ENCODE results near the gene UBQLN3. TPM values are rescaled to one million over a fixed set of nuclear protein-coding genes. Genes with fewer than 3 reads are reported as not detected.

Gene UBQLN3
- total RNA-seq, 1 experiment from 2014 or later, result not detected

GRCh38 chr11:5541427-5541826 lies 31.7 kb upstream of the UBQLN3 start:
- H3K79me2 ChIP-seq (ENCODE audit: insufficient read depth, low read length), result no peaks in the 10 kb centered on the region
- no peak overlapping the region for H3K4me2 ChIP-seq (ENCODE audit: low read length)
- no peak overlapping the region for H3K4me3 ChIP-seq (replicated peaks in 1 of 2; ENCODE audit: low read depth in 1 of 2, low read length in 2 of 2)
- BruUV-seq (replicated peaks), result no TSS peak
- 0 out of 2 replicates have a peak, but pooled peaks cover 2% of the 10 kb centered on the region for H3K27me3 ChIP-seq (ENCODE audit: insufficient read depth, low read length)
- H2AFZ ChIP-seq (ENCODE audit: low read depth, low read length, poor library complexity, severe bottlenecking), result no peak overlapping the region
- no peaks in the 10 kb centered on the region for H4K20me1 ChIP-seq (ENCODE audit: insufficient read depth)
- ChIA-PET POLR2A (no interaction called here), RAD21 (ENCODE audit: low non-redundant PET in 1 of 2, low total read pairs in 2 of 2, uncharacterized antibody in 2 of 2, unreplicated experiment in 2 of 2) (no interaction called here), CTCF (no interaction called here)
- intact Hi-C loops (cut with micrococcal nuclease), result no loop called here
- TF ChIP-seq SRF (IDR thresholded peaks at IDR 0.05; ENCODE audit: low read depth), result no peak
- no peak for TF ChIP-seq ZFX (IDR thresholded peaks at IDR 0.05)
- no peak for TF ChIP-seq CTCF (IDR thresholded peaks at IDR 0.05 in 2 of 3, conservative IDR thresholded peaks at IDR 0.05 in 1 of 3; ENCODE audit: borderline replicate concordance in 1 of 3, insufficient read depth in 1 of 3, low read depth in 2 of 3, low read length in 2 of 3)
- TF ChIP-seq POLR2A (IDR thresholded peaks at IDR 0.05; ENCODE audit: borderline replicate concordance, extremely low read depth, insufficient read depth, insufficient read length), result no peak
- TF ChIP-seq EZH2phosphoT487 (IDR thresholded peaks at IDR 0.05; ENCODE audit: borderline replicate concordance), result no peak
- TF ChIP-seq FOSL1 (IDR thresholded peaks at IDR 0.05; ENCODE audit: low read depth), result no peak
- no peak for TF ChIP-seq YY1 (IDR thresholded peaks at IDR 0.05; ENCODE audit: extremely low read depth, insufficient replicate concordance, low read depth, low read length)
- TF ChIP-seq TCF7L2 (IDR thresholded peaks at IDR 0.05; ENCODE audit: borderline replicate concordance, extremely low read depth, insufficient read depth, insufficient read length), result no peak
- TF ChIP-seq POLR2AphosphoS5 (IDR thresholded peaks at IDR 0.05; ENCODE audit: low read depth, low read length), result no peak
- no peak for TF ChIP-seq ATF3 (IDR thresholded peaks at IDR 0.05)
- TF ChIP-seq ZBTB33 (IDR thresholded peaks at IDR 0.05; ENCODE audit: extremely low read depth, insufficient replicate concordance, low read length), result no peak
- TF ChIP-seq SIN3A (IDR thresholded peaks at IDR 0.05; ENCODE audit: low read depth), result no peak
- TF ChIP-seq REST (IDR thresholded peaks at IDR 0.05; ENCODE audit: low read depth), result no peak
- TF ChIP-seq CBX3 (IDR thresholded peaks at IDR 0.05; ENCODE audit: low read depth), result no peak
- no peak for TF ChIP-seq MAX (IDR thresholded peaks at IDR 0.05)
- no peak for TF ChIP-seq RAD21 (IDR thresholded peaks at IDR 0.05; ENCODE audit: low read depth)
- no peak for TF ChIP-seq SP1 (IDR thresholded peaks at IDR 0.05; ENCODE audit: low read depth)
- DNase-seq (ENCODE audit: low read depth, low spot score) (no peak), ATAC-seq (no peak)
- no peak overlapping the region for H3K27ac ChIP-seq (ENCODE audit: low read depth, low read length)
- H3K9ac ChIP-seq (ENCODE audit: low read length), result no peak overlapping the region
- no peaks in the 10 kb centered on the region for H3K4me1 ChIP-seq (ENCODE audit: control insufficient read depth in 1 of 2, insufficient read depth in 2 of 2, low read length in 2 of 2)
- H3K9me2 ChIP-seq (ENCODE audit: insufficient read depth), result no peaks in the 10 kb centered on the region
- no peaks in the 10 kb centered on the region for H3K9me3 ChIP-seq (ENCODE audit: control insufficient read depth in 1 of 2, insufficient read depth in 1 of 2, low read depth in 1 of 2, low read length in 2 of 2)
- H3K36me3 ChIP-seq (ENCODE audit: control insufficient read depth in 1 of 2, insufficient read depth in 2 of 2, low read length in 2 of 2), result no peaks in the 10 kb centered on the region

Measured in HCT116 (cell line).